Upper lobe of left lung (tissue), 6 donors: Measurements from ENCODE around the gene ARID4A. TPM values are rescaled to one million over a fixed set of nuclear protein-coding genes. Genes with fewer than 3 reads are reported as not detected.

Experiments
- ATAC-seq, 2 donors: fragments of 200-7000 bp; cut with Tn5 transposase; one replicate each; pipeline ENCODE4 v1.9.1; 2022; ENCODE audit warnings: mild to moderate bottlenecking in 2 of 2, moderate library complexity in 2 of 2; ENCODE audit not compliant: low FRiP score in 2 of 2
- DNase-seq, 2 donors: peaks; one replicate each; pipeline ENCODE4 v3.0.0-alpha.2; 2019 to 2020
- H3K27ac ChIP-seq, 4 donors: fragments of 200-600 bp; sonication (generic); one replicate each; pipeline ENCODE4 v1.5.1; 2016 to 2019
- H3K27me3 ChIP-seq, 4 donors: fragments of 200-600 bp; sonication (generic); one replicate each; pipeline ENCODE4 v1.5.1; 2017 to 2019
- H3K36me3 ChIP-seq, 4 donors: fragments of 200-600 bp; sonication (generic); one replicate each; pipeline ENCODE4 v1.5.1; 2016 to 2019
- H3K4me1 ChIP-seq, 4 donors: fragments of 200-600 bp; sonication (generic); one replicate each; pipeline ENCODE4 v1.5.1; 2018 to 2019
- H3K4me3 ChIP-seq, 4 donors: fragments of 200-600 bp; sonication (generic); one replicate each; pipeline ENCODE4 v1.5.1; 2017 to 2019; ENCODE audit warnings: mild to moderate bottlenecking in 2 of 4, moderate library complexity in 1 of 4
- H3K9me3 ChIP-seq, 4 donors: fragments of 200-600 bp; sonication (generic); one replicate each; pipeline ENCODE4 v1.5.1; 2018 to 2019
- EP300 ChIP-seq, 4 donors: sonication (generic); formaldehyde crosslinking; IDR thresholded peaks; one replicate each; pipeline ENCODE4 v1.5.1; 2017; ENCODE audit warnings: antibody characterized with exemption in 4 of 4, control low read depth in 2 of 4
- POLR2A ChIP-seq, 4 donors: fragments of 450-650 bp; IDR thresholded peaks; one replicate each; pipeline ENCODE4 v1.5.1; 2016 to 2017; ENCODE audit warnings: antibody characterized with exemption in 4 of 4, mild to moderate bottlenecking in 2 of 4
- POLR2AphosphoS5 ChIP-seq, 2 donors: sonication (generic); formaldehyde crosslinking; IDR thresholded peaks; one replicate each; pipeline ENCODE4 v1.5.1; 2017; ENCODE audit warnings: antibody characterized with exemption in 2 of 2
- WGBS, 2 donors: methylation state at CpG; one replicate each; pipeline ENCODE4 v1.1.5; 2017 to 2018; 5-methylcytosine and 5-hydroxymethylcytosine counted together
- total RNA-seq, 6 donors: library from RNA; depleted of rRNA in 4 of 6; stranded (reverse); fragments of >200 nt in 4 of 6; gene quantifications; one replicate each; pipeline versions ENCODE4 v1.1.0 to v1.2.1, GENCODE V29; 2016 to 2021
- TF ChIP-seq, protein P1 (sequence below), 6 experiments: fragments of 450-650 bp in 4 of 6; fragments of 200-600 bp in 2 of 6; sonication (generic) in 2 of 6; IDR thresholded peaks; one replicate each; pipeline ENCODE4 v1.5.1; 2016 to 2019; ENCODE audit warnings: antibody characterized with exemption in 6 of 6
- donor health status: DM: no; HTN: no; CAD: no; lungs with moderate emphysema.
- donor health status: DM: no; HTN: yes; CAD: no; lungs with severe emphysema.

The ARID4A gene
- total RNA-seq, 6 donors from 2014 or later, result 18.4 to 96.4 (median 38.7) TPM

DNA sequence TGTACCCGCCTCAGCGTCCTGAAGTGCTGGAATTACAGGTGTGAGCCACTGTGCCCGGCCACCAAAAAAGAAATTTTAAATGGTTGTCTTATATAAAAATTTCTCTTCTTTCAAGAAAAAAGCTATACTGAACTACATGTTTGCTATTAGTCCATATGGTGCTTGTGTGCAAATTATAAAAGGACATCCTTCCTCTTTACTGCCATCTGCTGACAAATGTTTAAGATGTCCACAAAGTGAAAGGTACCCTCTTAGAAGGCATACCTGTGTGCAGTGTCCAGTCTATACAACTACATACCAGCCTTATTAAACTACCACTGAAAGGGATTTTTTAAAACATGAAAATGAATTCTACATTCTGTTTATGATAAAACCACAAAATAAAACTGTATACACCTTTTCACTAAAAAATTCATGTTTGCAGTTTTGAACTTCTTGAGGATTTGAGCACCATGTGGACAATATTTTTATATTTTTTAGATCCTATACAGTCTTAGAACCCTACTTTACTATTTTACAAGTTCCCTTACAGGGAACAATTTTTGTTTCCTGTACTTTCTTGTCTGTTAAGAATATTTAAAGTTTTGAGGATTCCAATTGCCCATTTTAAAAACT is 64.5 kb downstream of the ARID4A start:
- no peak for ATAC-seq
- 94 to 96% methylated on average over 3 of the region's 3 CpGs for WGBS, 2 donors

DNA sequence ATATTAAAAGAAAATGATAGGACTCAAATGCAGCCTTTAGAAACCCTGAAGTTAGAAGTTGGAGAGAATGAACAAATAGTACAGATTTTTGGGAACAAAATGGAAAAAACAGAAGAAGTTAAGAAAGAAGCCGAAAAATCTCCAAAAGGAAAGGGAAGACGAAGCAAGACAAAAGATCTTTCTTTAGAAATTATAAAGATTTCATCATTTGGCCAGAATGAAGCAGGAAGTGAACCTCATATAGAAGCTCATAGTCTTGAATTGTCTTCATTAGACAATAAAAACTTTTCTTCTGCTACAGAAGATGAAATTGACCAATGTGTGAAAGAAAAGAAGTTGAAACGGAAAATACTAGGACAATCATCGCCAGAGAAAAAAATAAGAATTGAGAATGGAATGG is 66.0 kb downstream of the ARID4A start:
- H3K4me1 ChIP-seq, result no peaks in the 10 kb centered on the region
- H3K9me3 ChIP-seq, result no peaks in the 10 kb centered on the region
- TF ChIP-seq, protein P1, sequence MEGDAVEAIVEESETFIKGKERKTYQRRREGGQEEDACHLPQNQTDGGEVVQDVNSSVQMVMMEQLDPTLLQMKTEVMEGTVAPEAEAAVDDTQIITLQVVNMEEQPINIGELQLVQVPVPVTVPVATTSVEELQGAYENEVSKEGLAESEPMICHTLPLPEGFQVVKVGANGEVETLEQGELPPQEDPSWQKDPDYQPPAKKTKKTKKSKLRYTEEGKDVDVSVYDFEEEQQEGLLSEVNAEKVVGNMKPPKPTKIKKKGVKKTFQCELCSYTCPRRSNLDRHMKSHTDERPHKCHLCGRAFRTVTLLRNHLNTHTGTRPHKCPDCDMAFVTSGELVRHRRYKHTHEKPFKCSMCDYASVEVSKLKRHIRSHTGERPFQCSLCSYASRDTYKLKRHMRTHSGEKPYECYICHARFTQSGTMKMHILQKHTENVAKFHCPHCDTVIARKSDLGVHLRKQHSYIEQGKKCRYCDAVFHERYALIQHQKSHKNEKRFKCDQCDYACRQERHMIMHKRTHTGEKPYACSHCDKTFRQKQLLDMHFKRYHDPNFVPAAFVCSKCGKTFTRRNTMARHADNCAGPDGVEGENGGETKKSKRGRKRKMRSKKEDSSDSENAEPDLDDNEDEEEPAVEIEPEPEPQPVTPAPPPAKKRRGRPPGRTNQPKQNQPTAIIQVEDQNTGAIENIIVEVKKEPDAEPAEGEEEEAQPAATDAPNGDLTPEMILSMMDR (IDR thresholded peaks at IDR 0.05), result no peak
- TF ChIP-seq EP300 (IDR thresholded peaks at IDR 0.05) (no peak), POLR2A (IDR thresholded peaks at IDR 0.05) (no peak), POLR2AphosphoS5 (IDR thresholded peaks at IDR 0.05) (no peak)
- ATAC-seq (no peak), DNase-seq (no peak)
- no peak overlapping the region for H3K4me3 ChIP-seq
- H3K27me3 ChIP-seq, result no peaks in the 10 kb centered on the region
- peaks cover 24 to 90% (median 54%) of the 10 kb centered on the region in 4 donors for H3K36me3 ChIP-seq
- WGBS, 2 donors, result 88 to 92% methylated on average over 4 of the region's 4 CpGs
- no peak overlapping the region for H3K27ac ChIP-seq

More for the DNA sequence above, 64.5 kb downstream of the ARID4A start:
- Histone ChIP-seq H3K9me3 (no peaks in the 10 kb centered on the region), H3K36me3 (peaks cover 24 to 84% (median 50%) of the 10 kb centered on the region in 4 donors), H3K27ac (no peak overlapping the region), H3K27me3 (no peaks in the 10 kb centered on the region), H3K4me1 (no peaks in the 10 kb centered on the region), H3K4me3 (no peak overlapping the region)
- TF ChIP-seq, protein P1 (IDR thresholded peaks at IDR 0.05), result no peak
- TF ChIP-seq POLR2AphosphoS5 (IDR thresholded peaks at IDR 0.05), result no peak
- no peak for DNase-seq

DNA sequence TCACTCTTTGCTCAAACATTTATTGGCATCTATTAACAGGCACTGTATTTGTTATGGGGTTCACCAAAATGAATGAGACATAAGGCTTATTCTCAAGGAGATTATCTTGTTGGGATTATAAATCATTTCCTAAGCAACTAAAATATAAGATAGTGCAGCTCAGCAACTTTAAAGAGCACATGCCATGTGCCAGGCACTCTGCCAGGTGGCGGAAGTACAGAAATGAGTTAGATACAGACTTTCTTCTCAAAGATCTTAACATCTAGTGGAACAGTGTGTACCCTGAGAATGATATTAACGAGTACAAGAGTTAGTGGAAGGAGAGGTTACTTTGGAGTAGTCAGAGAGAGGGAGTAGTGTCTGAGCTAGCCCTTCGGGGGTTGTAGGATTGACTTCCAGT is 68.9 kb downstream of the ARID4A start:
- peaks cover 19 to 90% (median 47%) of the 10 kb centered on the region in 4 donors for H3K36me3 ChIP-seq
- ATAC-seq (no peak), DNase-seq (no peak)
- TF ChIP-seq, protein P1 (IDR thresholded peaks at IDR 0.05), result no peak
- TF ChIP-seq POLR2AphosphoS5 (IDR thresholded peaks at IDR 0.05) (no peak), EP300 (IDR thresholded peaks at IDR 0.05) (no peak), POLR2A (IDR thresholded peaks at IDR 0.05) (no peak)
- 87 to 88% methylated on average over 3 of the region's 3 CpGs for WGBS, 2 donors
- no peaks in the 10 kb centered on the region for H3K27me3 ChIP-seq
- H3K4me3 ChIP-seq, result no peak overlapping the region
- no peaks in the 10 kb centered on the region for H3K9me3 ChIP-seq
- H3K4me1 ChIP-seq, result no peaks in the 10 kb centered on the region
- no peak overlapping the region for H3K27ac ChIP-seq

DNA sequence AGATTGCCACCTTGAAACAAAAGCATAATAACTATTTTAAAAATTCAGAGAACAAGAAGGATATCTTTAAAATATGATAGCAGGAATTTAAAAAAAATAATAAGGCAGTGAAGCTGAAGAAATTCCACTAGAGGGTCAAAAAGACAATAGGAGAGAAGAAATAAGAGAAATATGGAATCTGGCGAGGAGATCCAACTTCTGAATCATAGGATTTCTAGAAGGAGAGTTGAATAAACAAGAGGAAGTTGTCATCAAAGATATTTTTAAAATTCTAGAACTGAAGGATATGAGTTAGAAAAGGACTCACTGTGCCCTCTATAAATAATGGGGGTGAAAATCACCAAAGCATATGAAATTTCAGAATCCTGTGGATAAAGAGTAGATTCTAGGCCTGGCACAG is 70.6 kb downstream of the ARID4A start:
- no peak overlapping the region for H3K4me3 ChIP-seq
- DNase-seq (no peak), ATAC-seq (no peak)
- H3K4me1 ChIP-seq, result no peaks in the 10 kb centered on the region
- H3K27me3 ChIP-seq, result no peaks in the 10 kb centered on the region
- WGBS, 2 donors, result 83 to 88% methylated on average over 1 of the region's 1 CpG
- no peaks in the 10 kb centered on the region for H3K9me3 ChIP-seq
- H3K27ac ChIP-seq, result no peak overlapping the region
- TF ChIP-seq POLR2AphosphoS5 (IDR thresholded peaks at IDR 0.05), result no peak
- TF ChIP-seq, protein P1 (IDR thresholded peaks at IDR 0.05), result no peak
- TF ChIP-seq POLR2A (IDR thresholded peaks at IDR 0.05), result no peak
- no peak for TF ChIP-seq EP300 (IDR thresholded peaks at IDR 0.05)
- H3K36me3 ChIP-seq, result peaks cover 23 to 97% (median 44%) of the 10 kb centered on the region in 4 donors

DNA sequence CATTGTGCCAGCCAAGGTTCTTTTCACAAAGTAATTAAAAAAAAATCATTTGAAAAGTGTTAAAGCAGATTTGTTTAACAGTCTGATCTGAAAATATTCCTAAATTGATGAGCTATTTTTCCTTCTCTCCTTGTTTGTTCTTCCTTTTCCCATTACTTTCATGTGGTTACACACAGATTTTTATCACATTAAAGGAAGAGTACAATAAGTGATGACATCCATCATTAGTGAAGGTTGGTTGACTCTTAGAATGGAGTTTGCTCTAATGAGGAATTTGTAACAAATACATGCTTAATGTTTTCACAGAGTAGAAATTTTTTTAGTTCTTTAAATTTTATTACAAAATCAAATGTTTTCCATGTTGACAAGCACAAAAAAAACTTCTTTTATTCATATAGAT is 78.4 kb downstream of the ARID4A start:
- Histone ChIP-seq H3K36me3 (peaks cover 12 to 67% (median 15%) of the 10 kb centered on the region in 4 donors), H3K9me3 (no peaks in the 10 kb centered on the region), H3K27ac (no peak overlapping the region), H3K4me3 (no peak overlapping the region), H3K4me1 (no peaks in the 10 kb centered on the region), H3K27me3 (no peaks in the 10 kb centered on the region)
- TF ChIP-seq POLR2A (IDR thresholded peaks at IDR 0.05) (no peak), EP300 (IDR thresholded peaks at IDR 0.05) (no peak), POLR2AphosphoS5 (IDR thresholded peaks at IDR 0.05) (no peak)
- TF ChIP-seq, protein P1 (IDR thresholded peaks at IDR 0.05), result no peak
- ATAC-seq (no peak), DNase-seq (no peak)
